Right lobe of liver (tissue), 6 donors: ENCODE results near the gene MYOM1. TPM values are rescaled to one million over a fixed set of nuclear protein-coding genes. Genes with fewer than 3 reads are reported as not detected.

Experiments
- ATAC-seq, 4 donors: fragments of 200-7000 bp; cut with Tn5 transposase; one replicate each; pipeline ENCODE4 v1.9.1; 2020; ENCODE audit warnings: mild to moderate bottlenecking in 4 of 4, moderate library complexity in 4 of 4
- DNase-seq, 3 donors: peaks; one replicate each; pipeline ENCODE4 v3.0.0-alpha.2; 2020
- H3K27ac ChIP-seq, 3 donors: fragments of 200-600 bp; one replicate each; pipeline ENCODE4 v1.8.0; 2022
- H3K27me3 ChIP-seq, 2 donors: fragments of 200-600 bp; one replicate each; pipeline ENCODE4 v1.8.0; 2022
- H3K36me3 ChIP-seq, 4 donors: fragments of 200-600 bp; sonication (generic) in 1 of 4; one replicate each; pipeline versions ENCODE4 v1.5.1 to v1.8.0; 2017 to 2022; ENCODE audit warnings: control low read depth in 1 of 4
- H3K4me1 ChIP-seq, 4 donors: fragments of 200-600 bp; sonication (generic) in 1 of 4; one replicate each; pipeline versions ENCODE4 v1.5.1 to v1.8.0; 2017 to 2022; ENCODE audit warnings: control low read depth in 1 of 4
- H3K4me3 ChIP-seq, 3 donors: fragments of 200-600 bp; one replicate each; pipeline ENCODE4 v1.8.0; 2022
- H3K9me3 ChIP-seq, 4 donors: fragments of 200-600 bp; sonication (generic) in 1 of 4; one replicate each; pipeline versions ENCODE4 v1.5.1 to v1.8.0; 2017 to 2022; ENCODE audit warnings: control low read depth in 1 of 4
- CTCF ChIP-seq, 4 donors: fragments of 200-600 bp in 3 of 4; fragments of 450-650 bp in 1 of 4; IDR thresholded peaks; one replicate each; pipeline versions ENCODE4 v1.5.1 to v1.8.0; 2016 to 2022; ENCODE audit warnings: antibody characterized with exemption in 4 of 4, mild to moderate bottlenecking in 2 of 4
- POLR2A ChIP-seq: fragments of 450-650 bp; IDR thresholded peaks from one replicate; pipeline ENCODE4 v1.6.1; 2017; ENCODE audit warnings: antibody characterized with exemption, mild to moderate bottlenecking
- WGBS: methylation state at CpG from one replicate; pipeline ENCODE4 v1.1.6; 2018; ENCODE audit warnings: low coverage, low lambda C conversion rate; ENCODE audit not compliant: insufficient coverage; ENCODE audit errors: missing lambda C conversion rate; 5-methylcytosine and 5-hydroxymethylcytosine counted together
- intact Hi-C, 2 donors: fragments of 100-400 bp; cut with DNase I; formaldehyde crosslinking; loops; one replicate each; pipeline versions ENCODE4 v1.11.2 to v1.14.1; 2022
- total RNA-seq, 6 experiments: library from RNA; depleted of rRNA in 2 of 6; stranded (reverse); fragments of >200 nt in 2 of 6; fragmentation: NEBNext Ultra II Directional in 3 of 6; extraction: Animal tissue kit (Norgen Biotek cat#: 25700) in 3 of 6; gene quantifications; one replicate each; pipeline versions ENCODE4 v1.1.0 to v1.2.4, GENCODE V29; 2016 to 2023
- donor health status: DM: no; HTN: yes; CAD: no.
- donor health status: DM: no; HTN: no; CAD: no.
- donor health status: DM: no; HTN: no; CAD: no.
- donor health status: DM: no; HTN: yes; CAD: no.
- donor health status: DM: no; HTN: yes; CAD: no.

The MYOM1 gene
- total RNA-seq, 6 experiments from 2014 or later = 3.1 to 64.5 (median 19.1) TPM

DNA sequence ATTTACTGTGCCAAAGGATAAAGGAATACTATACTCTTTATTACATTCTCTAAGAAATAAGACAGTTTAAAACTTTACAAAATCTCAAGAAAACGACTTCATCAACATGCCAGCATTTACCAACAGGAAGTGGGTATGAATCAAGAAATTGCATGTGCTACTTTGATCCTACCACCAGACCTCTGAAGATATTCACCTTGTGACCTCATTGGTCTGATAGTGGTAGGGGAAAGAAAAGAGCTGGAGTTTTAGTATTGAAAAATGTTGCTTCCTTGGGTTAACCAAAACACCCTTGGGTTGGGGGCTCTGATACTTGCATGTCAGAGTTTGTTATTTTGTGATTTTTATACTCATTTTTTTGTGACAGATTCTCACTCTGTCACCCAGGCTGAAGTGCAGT, 122.7 kb downstream of the MYOM1 start:
- Histone ChIP-seq H3K9me3 (no peaks in the 10 kb centered on the region), H3K27me3 (no peaks in the 10 kb centered on the region), H3K36me3 (peaks cover 3 to 16% (median 12%) of the 10 kb centered on the region in 4 donors), H3K4me3 (no peak overlapping the region), H3K27ac (no peak overlapping the region), H3K4me1 (peaks cover 0 to 12% (median 0%) of the 10 kb centered on the region in 4 donors)
- DNase-seq = no peak
- TF ChIP-seq POLR2A (no peak), CTCF (IDR thresholded peaks at IDR 0.05) (no peak)
- no peak for ATAC-seq
- intact Hi-C loops = no loop called here
- WGBS = 53% methylated on average over 1 of the region's 1 CpG

DNA sequence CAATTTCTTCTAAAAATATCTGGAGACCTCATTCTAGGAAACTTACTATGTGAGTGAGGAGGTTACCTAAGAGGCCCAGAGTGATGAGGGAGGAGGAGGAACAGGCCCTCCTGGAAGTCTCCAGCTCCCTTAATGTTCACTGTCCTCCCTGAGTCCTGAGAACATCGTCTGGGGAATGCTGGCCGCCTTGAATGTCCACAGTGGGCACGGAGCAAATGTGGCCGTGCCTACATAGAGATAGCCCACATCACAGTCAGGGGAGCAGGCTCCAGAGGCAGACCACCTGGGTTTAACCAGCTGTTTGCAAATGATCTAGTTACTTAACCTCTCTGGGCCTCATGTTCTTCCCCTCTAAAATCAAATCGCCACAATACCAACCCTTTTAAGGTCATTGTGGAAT, 123.8 kb downstream of the MYOM1 start:
- Histone ChIP-seq H3K27me3 (no peaks in the 10 kb centered on the region), H3K36me3 (peaks cover 3 to 16% (median 10%) of the 10 kb centered on the region in 4 donors), H3K27ac (no peak overlapping the region), H3K4me3 (no peak overlapping the region), H3K4me1 (peaks cover 0 to 12% (median 0%) of the 10 kb centered on the region in 4 donors), H3K9me3 (no peaks in the 10 kb centered on the region)
- peak in 2 of 4 donors; percentile 9 to 22 for ATAC-seq
- DNase-seq = no peak
- WGBS = 92% methylated on average over 1 of the region's 5 CpGs
- TF ChIP-seq CTCF (IDR thresholded peaks at IDR 0.05) (no peak), POLR2A (no peak)
- intact Hi-C loops = no loop called here

DNA sequence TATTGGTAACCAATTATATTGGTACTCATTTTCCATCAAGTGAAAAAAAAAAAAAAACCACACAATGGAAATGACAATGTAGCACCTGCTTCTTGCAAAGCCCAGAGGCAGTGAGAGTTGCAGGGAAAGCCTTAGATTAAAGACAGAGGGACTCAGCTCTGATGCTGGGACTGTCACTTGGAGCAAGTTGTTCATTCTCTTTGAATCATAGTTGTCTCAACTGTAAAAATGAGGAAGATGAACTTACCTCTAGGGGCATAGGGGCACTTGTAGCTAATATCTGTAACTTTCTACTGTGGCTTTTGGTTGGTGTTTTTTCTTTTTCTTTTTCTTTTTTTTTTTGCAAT, 125.5 kb downstream of the MYOM1 start:
- Histone ChIP-seq H3K4me1 (peaks cover 0 to 21% (median 3%) of the 10 kb centered on the region in 4 donors), H3K9me3 (no peaks in the 10 kb centered on the region), H3K36me3 (peaks cover 0 to 6% (median 5%) of the 10 kb centered on the region in 4 donors), H3K27me3 (no peaks in the 10 kb centered on the region), H3K27ac (peak overlapping the region in 1 of 3 donors; percentile 19), H3K4me3 (no peak overlapping the region)
- DNase-seq (no peak), ATAC-seq (peak; percentile 5 to 45 (median 24))
- no peak for TF ChIP-seq CTCF (IDR thresholded peaks at IDR 0.05)
- TF ChIP-seq POLR2A = no peak
- intact Hi-C loops = no loop called here

- H3K27me3 ChIP-seq = no peaks in the 10 kb centered on the region
- peaks cover 0 to 24% (median 3%) of the 10 kb centered on the region in 4 donors for H3K4me1 ChIP-seq
- no peaks in the 10 kb centered on the region for H3K9me3 ChIP-seq
- peaks cover 0 to 4% (median under 1%) of the 10 kb centered on the region in 4 donors for H3K36me3 ChIP-seq
- intact Hi-C loops = no loop called here
- peak in 1 of 3 donors; percentile 69 for DNase-seq
- TF ChIP-seq POLR2A (no peak), CTCF (IDR thresholded peaks at IDR 0.05) (no peak)
- H3K27ac ChIP-seq = peak overlapping the region in 2 of 3 donors; percentile 19 to 24
- peak; percentile 4 to 67 (median 58) for ATAC-seq
- WGBS = 53% methylated on average over 10 of the region's 10 CpGs
- H3K4me3 ChIP-seq = no peak overlapping the region
Observed at GRCh38 chr18:3093624-3094337, 126.0 kb downstream of the MYOM1 start.
